Measurements from ENCODE around the gene EML5. TPM values are rescaled to one million over a fixed set of nuclear protein-coding genes. Genes with fewer than 3 reads are reported as not detected.
A peak's percentile ranks its signal among the peaks of the same experiment; 100 is the strongest.

Gene EML5
- total and polyA plus RNA-seq, 12 donors = 0.04 to 0.44 (median 0.19) TPM

DNA sequence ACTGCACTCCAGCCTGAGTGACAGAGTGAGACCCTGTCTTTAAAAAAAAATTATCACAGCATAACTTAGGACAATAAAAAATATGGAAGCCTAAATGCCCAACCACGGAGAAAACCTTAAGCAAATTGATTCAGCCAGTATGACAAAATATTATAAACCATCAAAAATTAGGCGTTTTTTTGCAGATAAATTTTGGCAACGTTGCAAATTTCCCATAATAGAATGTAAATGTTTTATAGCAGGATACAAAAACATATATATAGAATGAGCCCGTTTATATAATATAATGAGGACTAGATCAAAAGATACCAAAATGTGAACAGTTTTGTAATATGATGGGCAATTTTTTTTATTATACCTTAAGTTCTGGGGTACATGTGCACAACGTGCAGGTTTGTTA, 6.8 kb upstream of the EML5 start:
- H3K27me3 ChIP-seq = peaks cover 0 to 22% (median 0%) of the 10 kb centered on the region in 7 donors
- H3K4me3 ChIP-seq = no peak overlapping the region
- 70 to 78% methylated on average over 5 of the region's 5 CpGs for WGBS, 2 donors

DNA sequence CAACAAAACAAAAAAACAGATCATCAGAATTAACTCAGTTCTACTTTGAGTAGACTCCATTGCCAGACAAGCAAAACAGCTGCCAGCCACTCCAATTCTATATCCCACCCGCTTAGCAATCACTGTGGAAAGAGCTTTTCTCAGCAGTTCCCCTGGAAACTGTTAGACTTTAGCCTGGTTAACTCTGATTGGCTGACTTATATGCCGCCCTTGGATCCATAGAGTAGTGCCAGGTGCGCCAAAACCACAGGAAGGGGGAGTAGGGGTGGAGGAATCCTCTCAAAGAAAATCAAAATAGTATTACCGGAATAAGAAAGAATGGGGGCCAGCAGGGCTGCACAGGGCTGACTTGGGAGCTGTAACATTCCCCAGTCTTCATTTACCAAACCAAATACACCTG, 5.4 kb upstream of the EML5 start:
- H3K4me3 ChIP-seq = no peak overlapping the region
- H3K4me1 ChIP-seq = peaks cover 0 to 6% (median 4%) of the 10 kb centered on the region in 9 donors
- H3K27ac ChIP-seq = no peak overlapping the region
- peaks cover 0 to 6% (median 0%) of the 10 kb centered on the region in 11 donors for H3K9me3 ChIP-seq
- intact Hi-C loops (cut with DNase I) = no loop called here
- H3K36me3 ChIP-seq = no peaks in the 10 kb centered on the region
- no peak for TF ChIP-seq CTCF (IDR thresholded peaks at IDR 0.05)
- 69 to 70% methylated on average over 4 of the region's 4 CpGs for WGBS, 2 donors
- DNase-seq (no peak), ATAC-seq (no peak)
- H3K27me3 ChIP-seq = peaks cover 0 to 20% (median 0%) of the 10 kb centered on the region in 7 donors

More for the DNA sequence above, 6.8 kb upstream of the EML5 start:
- DNase-seq = no peak
- no peak for TF ChIP-seq CTCF (IDR thresholded peaks at IDR 0.05)
- H3K36me3 ChIP-seq = no peaks in the 10 kb centered on the region
- H3K9me3 ChIP-seq = peaks cover 0 to 10% (median 0%) of the 10 kb centered on the region in 11 donors
- intact Hi-C loops (cut with DNase I) = no loop called here
- no peaks in the 10 kb centered on the region for H3K4me1 ChIP-seq
- H3K27ac ChIP-seq = no peak overlapping the region
- ATAC-seq = no peak

DNA sequence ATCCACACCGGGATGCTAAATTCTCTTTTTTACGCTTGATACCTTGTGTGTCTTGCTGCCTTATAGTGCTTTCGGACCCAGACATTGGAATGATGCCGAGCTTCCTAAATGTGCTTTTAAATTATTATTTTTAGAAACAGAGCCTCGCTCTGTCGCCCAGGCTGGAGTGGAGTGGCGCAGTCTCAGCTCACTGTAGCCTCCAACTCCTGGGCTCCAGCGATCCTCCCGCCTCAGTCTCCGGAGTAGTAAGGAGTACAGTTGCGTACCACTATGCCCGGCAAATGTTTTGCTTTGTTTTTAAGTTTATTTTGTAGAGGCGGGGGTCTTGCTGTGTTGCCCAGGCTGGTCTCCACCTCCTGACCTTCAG, 489 bp upstream of the EML5 start:
- no peaks in the 10 kb centered on the region for H3K9me3 ChIP-seq
- H3K4me3 ChIP-seq = peak overlapping the region; percentile 54 to 78 (median 66)
- intact Hi-C loops (cut with DNase I) = no loop called here
- peaks cover 0 to 39% (median 3%) of the 10 kb centered on the region in 7 donors for H3K27me3 ChIP-seq
- ATAC-seq (peak in 3 of 8 donors; percentile 8 to 16 (median 16)), DNase-seq (no peak)
- H3K4me1 ChIP-seq = peaks cover 0 to 17% (median 12%) of the 10 kb centered on the region in 9 donors
- WGBS, 2 donors = 49 to 54% methylated on average over 13 of the region's 13 CpGs
- peak overlapping the region in 2 of 10 donors; percentile 9 to 43 for H3K27ac ChIP-seq
- no peaks in the 10 kb centered on the region for H3K36me3 ChIP-seq
- TF ChIP-seq CTCF (IDR thresholded peaks at IDR 0.05) = no peak

- H3K36me3 ChIP-seq = no peaks in the 10 kb centered on the region
- H3K4me3 ChIP-seq = peak overlapping the region; percentile 54 to 78 (median 66)
- ATAC-seq (peak in 5 of 8 donors; percentile 4 to 35 (median 9)), DNase-seq (peak in 1 of 2 donors; percentile 11)
- H3K27me3 ChIP-seq = peaks cover 0 to 40% (median 3%) of the 10 kb centered on the region in 7 donors
- peak overlapping the region in 1 of 10 donors; percentile 43 for H3K27ac ChIP-seq
- intact Hi-C loops (cut with DNase I) = no loop called here
- 4% methylated on average over 52 of the region's 52 CpGs for WGBS, 2 donors
- no peaks in the 10 kb centered on the region for H3K9me3 ChIP-seq
- TF ChIP-seq CTCF (IDR thresholded peaks at IDR 0.05) = no peak
- peaks cover 0 to 17% (median 12%) of the 10 kb centered on the region in 9 donors for H3K4me1 ChIP-seq
These were observed 902 bp downstream of the EML5 start for GRCh38 chr14:88791629-88792472.
